A549 treated with dexamethasone at 1 μM for 4 hours (cell line): ENCODE measurements around the gene CCDC137. TPM values are rescaled to one million over a fixed set of nuclear protein-coding genes. Genes with fewer than 3 reads are reported as not detected.

ENCODE experiments used
- total RNA-seq: library from RNA; stranded (reverse); fragments of 200-300 nt; extraction: Qiagen RNA extraction; gene quantifications from 5 replicates; pipeline ENCODE4 v1.2.3, GENCODE V29; 2022

Gene CCDC137
- 56.0 to 72.5 TPM (median 62.3 TPM) in 5 replicates for total RNA-seq

DNA sequence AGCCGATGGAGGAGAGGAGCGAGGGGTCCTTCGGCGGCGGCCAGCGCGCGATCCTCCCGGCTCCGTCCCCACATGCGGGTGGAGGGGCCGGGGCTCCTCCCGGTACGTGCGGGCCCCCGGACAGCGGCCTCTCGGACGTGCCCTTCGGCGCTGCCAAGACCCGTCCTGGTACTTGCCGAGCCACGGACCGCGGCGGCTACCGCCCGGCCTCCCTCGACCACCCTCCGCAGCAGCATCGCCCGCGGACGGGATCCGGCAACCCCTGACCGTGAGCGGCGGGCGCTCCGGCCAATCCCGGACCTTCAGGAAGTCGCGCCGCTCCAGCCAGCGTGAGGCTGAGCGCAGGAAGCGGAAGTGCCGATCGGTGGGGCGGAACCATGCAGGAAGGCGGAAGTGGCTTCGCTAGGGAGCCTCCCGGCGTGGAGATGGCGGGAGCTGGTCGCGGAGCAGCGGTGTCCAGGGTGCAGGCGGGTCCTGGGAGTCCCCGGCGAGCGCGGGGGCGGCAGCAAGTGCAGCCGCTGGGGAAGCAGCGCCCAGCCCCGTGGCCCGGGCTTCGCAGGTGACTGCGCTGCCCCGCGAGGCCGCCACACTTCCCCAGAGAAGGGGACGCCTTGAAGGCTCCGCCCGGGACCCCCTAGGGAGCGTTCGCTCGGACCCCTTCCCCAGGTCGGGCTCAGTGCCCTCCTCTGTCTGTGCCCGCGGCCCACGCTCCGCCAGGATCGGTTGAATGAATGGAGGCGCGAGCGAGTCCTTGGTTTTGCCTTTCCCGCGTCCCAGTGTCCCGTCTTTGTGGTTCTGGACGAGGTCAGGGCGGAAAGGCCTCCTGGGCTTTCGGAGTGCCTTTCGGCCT is at the start of gene CCDC137, which contains the start of gene OXLD1:
Gene CCDC137, plus strand, starts transcription at position 396 of the 850 bp plus-strand sequence. Its CDS starts 30 bp downstream, at position 426.
Gene OXLD1, minus strand, starts transcription at position 264 of the 850 bp plus-strand sequence. Its CDS starts 28 bp downstream, at position 236.

GRCh38 chr17:81636505-81637288 is 29.8 kb upstream of the CCDC137 start, which contains the start of the genes NPLOC4 and TSPAN10:
TSS of gene NPLOC4 (minus strand) at chr17:81637112. CDS start at chr17:81636930, 182 bp downstream.
TSS of gene TSPAN10 (plus strand) at chr17:81637196. CDS start at chr17:81642413, 5,217 bp downstream.

DNA sequence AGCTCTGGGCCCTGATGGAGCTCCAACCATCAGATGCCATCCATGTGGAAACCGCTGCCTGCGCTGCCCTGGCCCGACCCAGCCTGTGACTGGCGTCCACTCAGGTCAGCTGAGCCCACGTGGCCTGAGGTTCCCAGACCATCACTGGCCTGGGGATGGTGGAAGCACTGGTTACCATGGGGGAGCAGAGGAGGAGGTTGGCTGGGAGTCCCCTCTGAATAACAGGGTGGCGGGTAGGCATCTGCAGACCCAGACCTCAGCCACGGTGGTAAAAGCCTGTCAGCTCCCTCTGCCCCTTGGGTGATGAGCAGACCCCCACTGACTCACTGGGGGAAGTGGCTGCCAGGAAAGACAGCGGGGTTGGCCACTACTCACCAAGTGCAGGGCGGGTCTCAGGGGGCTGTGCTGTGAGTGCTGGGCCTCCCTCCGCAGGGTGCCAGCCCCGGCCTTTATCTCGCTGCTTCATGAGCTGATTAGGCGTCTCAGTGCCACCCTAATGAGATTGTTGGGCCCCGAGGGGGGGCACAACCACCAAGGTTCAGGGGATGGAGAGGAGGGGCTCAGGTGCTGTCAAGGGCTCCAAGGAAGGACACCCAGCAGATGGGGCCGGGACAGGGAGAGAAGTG is 10.3 kb upstream of the CCDC137 start, which contains the start of gene PDE6G:
Gene PDE6G, minus strand, starts transcription at position 425 of the 626 bp plus-strand sequence. CDS start 3,237 bp downstream, outside the sequence.

DNA sequence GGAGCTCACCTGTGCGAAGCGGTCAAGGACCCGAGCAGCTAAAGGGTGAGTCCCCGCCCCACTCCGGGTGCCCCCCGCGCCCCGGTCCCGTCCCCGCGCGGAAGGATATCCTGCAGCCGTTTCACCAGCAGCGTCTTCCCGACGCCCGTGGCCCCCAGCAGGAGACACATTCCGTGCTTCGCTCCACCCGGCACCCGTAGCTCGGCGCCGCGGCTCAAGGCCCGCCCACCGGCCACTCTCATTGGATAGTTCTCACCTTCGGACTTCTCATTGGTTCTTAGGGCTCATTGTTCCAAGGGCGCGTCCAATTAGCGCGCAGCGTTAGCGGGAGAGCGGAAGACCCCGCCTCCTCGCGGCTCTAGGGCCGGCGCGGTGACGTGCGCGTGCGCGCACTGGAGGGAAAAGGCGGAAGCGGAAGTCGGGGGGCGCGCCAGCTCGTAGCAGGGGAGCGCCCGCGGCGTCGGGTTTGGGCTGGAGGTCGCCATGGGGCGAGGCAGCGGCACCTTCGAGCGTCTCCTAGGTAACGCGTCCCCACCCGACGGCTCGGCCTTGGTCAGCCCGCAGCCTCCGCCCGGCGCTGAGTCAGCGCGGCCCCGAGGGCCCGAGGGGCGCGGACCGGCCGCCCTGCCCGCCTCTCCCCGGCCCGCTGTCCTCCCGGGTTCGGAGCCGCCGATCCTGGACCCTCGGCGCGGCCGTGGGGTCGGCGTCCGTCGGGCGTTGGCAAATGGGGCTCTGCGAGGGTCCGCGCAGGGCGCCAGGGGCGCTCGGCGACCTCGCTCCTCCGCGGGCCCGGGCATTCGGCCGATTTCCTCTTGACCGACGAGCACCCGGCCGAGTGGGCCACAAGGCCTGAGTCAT is 17.3 kb downstream of the CCDC137 start, which contains the start of the genes ARL16 and HGS:
Gene ARL16, minus strand, starts transcription at position 214 of the 858 bp plus-strand sequence. Its CDS starts 44 bp downstream, at position 170.
Gene HGS, plus strand, starts transcription at position 428 of the 858 bp plus-strand sequence. Its CDS starts 56 bp downstream, at position 484.

GRCh38 chr17:81702934-81703746 is 36.6 kb downstream of the CCDC137 start, which contains the start of gene MRPL12:
TSS of gene MRPL12 (plus strand) at chr17:81703367. CDS start at chr17:81703502, 135 bp downstream.

DNA sequence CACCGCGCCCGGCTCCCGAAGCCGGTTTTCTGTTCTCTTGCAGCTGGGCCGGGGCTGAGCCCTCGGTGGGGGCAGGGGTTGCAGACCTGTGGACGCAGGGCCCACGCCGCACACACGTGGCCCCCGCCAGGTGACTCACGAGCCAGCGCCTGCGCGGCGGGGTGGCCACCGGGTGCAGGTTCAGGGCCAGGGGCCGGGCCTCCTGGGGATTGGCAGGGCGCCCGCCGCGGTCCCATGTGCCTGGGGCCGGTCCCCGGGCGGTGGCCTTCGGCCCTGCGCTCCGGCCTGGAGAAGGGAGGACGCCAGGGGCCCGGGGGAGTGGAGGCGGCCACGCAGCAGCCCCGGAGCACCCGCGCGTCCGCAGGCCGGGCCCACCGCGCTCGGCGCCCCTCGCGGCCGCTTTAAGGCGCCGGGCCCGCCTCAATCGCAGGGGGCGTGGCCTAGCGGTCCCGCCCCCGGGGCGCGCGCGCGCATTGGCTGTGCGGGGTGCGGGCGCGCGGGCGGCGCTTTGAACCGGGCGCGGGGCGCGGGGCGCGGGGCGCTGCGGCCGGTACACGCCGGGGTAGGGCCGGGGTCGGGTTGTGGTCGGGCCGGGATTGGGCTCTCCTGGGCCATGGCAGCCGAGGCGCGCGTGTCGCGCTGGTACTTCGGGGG is 45.4 kb downstream of the CCDC137 start, which contains the start of gene SLC25A10:
Gene SLC25A10, plus strand, starts transcription at position 471 of the 654 bp plus-strand sequence. Its CDS starts 143 bp downstream, at position 614.

Other genes starting within 250 kb of the CCDC137 start
- 5,378 to 6,768 TPM (median 6,369 TPM) in 5 replicates for gene ACTG1, start 153.9 kb upstream of the CCDC137 start, total RNA-seq
- 0.77 to 1.7 TPM (median 1.1 TPM) in 5 replicates for gene FSCN2, start 138.4 kb upstream of the CCDC137 start, total RNA-seq
- gene FAAP100, start 114.4 kb upstream of the CCDC137 start, total RNA-seq: 16.1 to 26.3 TPM (median 21.7 TPM) in 5 replicates
- 78.4 to 102 TPM (median 96.0 TPM) in 5 replicates for gene NPLOC4, start 29.6 kb upstream of the CCDC137 start, total RNA-seq
- gene TSPAN10, start 29.5 kb upstream of the CCDC137 start, total RNA-seq: 4.0 to 5.5 TPM (median 4.3 TPM) in 5 replicates
- gene PDE6G, start 10.2 kb upstream of the CCDC137 start, total RNA-seq: 1.5 to 3.6 TPM (median 2.2 TPM) in 5 replicates
- gene OXLD1, start 132 bp upstream of the CCDC137 start, total RNA-seq: 31.2 to 55.4 TPM (median 50.7 TPM) in 5 replicates
- gene ARL16, start 17.1 kb downstream of the CCDC137 start, total RNA-seq: 40.2 to 45.0 TPM (median 42.3 TPM) in 5 replicates
- 136 to 196 TPM (median 182 TPM) in 5 replicates for gene HGS, start 17.3 kb downstream of the CCDC137 start, total RNA-seq
- 203 to 295 TPM (median 273 TPM) in 5 replicates for gene MRPL12, start 36.6 kb downstream of the CCDC137 start, total RNA-seq
- gene SLC25A10, start 45.5 kb downstream of the CCDC137 start, total RNA-seq: 25.4 to 45.1 TPM (median 41.3 TPM) in 5 replicates
- 0.08 to 0.56 TPM (median 0.33 TPM) in 5 replicates for gene GCGR, start 137.4 kb downstream of the CCDC137 start, total RNA-seq
- 81.7 to 100 TPM (median 89.2 TPM) in 5 replicates for gene MCRIP1, start 166.6 kb downstream of the CCDC137 start, total RNA-seq
- 0.19 to 0.42 TPM (median 0.27 TPM) in 5 replicates for gene PPP1R27, start 168.3 kb downstream of the CCDC137 start, total RNA-seq
- gene P4HB, start 193.8 kb downstream of the CCDC137 start, total RNA-seq: 735 to 768 TPM (median 746 TPM) in 5 replicates
- gene ARHGDIA, start 204.6 kb downstream of the CCDC137 start, total RNA-seq: 587 to 631 TPM (median 602 TPM) in 5 replicates
- gene ALYREF, start 224.8 kb downstream of the CCDC137 start, total RNA-seq: 182 to 229 TPM (median 212 TPM) in 5 replicates
- 198 to 216 TPM (median 207 TPM) in 5 replicates for gene ANAPC11, start 225.0 kb downstream of the CCDC137 start, total RNA-seq
- 0.34 to 0.63 TPM (median 0.62 TPM) in 5 replicates for gene NPB, start 235.5 kb downstream of the CCDC137 start, total RNA-seq
- 13.7 to 17.4 TPM (median 16.1 TPM) in 5 replicates for gene PCYT2, start 244.7 kb downstream of the CCDC137 start, total RNA-seq